GM18951 (cell line): ENCODE data around the gene CEACAM6.
"Not testable (repeated sequence)": the region's sequence is repeated elsewhere in the genome, so short reads cannot be mapped to it uniquely, and the experiment has no call there.

Source experiments
- POLR2A ChIP-seq: IDR thresholded peaks from 4 replicates; pipeline ENCODE4 v1.6.1; 2011; ENCODE audit warnings: mild to moderate bottlenecking; ENCODE audit not compliant: insufficient read length, insufficient read depth; ENCODE audit errors: extremely low read depth
- in situ Hi-C: fragments of 300-500 bp; cut with MboI; formaldehyde crosslinking; loops from one replicate; pipeline ENCODE4 v1.12.0; 2022; ENCODE audit warnings: low sequenced_read_pairs, mixed read lengths, inconsistent platforms; ENCODE audit not compliant: unreplicated experiment

CEACAM6 gene

DNA sequence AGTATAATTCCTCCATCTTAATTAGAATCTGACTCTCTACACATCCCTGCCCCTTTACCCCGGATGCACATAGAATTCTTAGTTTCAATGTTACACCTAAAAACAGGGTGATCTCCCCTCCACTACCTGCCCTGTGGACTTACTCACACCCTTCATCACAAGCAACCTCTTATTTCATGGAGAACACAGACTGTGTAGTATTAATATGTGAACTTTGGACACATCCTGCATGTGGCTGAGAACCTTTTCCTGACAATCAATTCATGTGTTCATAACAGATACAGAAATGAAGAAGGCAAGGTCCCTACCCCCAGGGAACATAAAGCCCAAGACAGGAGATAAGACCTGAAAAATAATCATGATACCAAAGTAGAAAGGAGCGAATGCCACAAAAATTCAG, 11.8 kb downstream of the CEACAM6 start:
- in situ Hi-C loops, result no loop called here
- no peak for TF ChIP-seq POLR2A

DNA sequence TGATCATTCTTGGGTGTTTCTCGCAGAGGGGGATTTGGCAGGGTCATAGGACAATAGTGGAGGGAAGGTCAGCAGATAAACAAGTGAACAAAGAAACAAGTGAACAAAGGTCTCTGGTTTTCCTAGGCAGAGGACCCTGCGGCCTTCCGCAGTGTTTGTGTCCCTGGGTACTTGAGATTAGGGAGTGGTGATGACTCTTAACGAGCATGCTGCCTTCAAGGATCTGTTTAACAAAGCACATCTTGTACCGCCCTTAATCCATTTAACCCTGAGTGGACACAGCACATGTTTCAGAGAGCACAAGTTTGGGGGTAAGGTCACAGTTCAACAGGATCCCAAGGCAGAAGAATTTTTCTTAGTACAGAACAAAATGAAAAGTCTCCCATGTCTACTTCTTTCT, 12.8 kb downstream of the CEACAM6 start:
- in situ Hi-C loops, result not testable (repeated sequence)

DNA sequence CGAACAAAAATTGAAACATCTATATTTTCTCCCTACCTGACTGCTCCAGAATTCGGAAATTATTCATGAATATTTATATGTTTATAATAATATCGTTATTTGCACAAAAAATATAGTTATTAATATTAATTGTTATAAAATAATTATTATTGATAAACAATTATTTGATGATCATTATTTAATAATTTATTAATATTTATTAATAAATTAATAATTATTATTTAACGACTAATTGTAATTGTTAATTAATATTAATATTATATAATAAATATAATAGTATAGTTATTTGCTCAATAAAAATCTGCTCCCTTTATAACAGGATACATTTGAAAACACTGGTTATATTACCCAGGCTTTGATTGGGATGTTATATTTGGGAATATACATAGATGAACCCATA, 14.3 kb downstream of the CEACAM6 start:
- in situ Hi-C loops, result no loop called here
- no peak for TF ChIP-seq POLR2A

DNA sequence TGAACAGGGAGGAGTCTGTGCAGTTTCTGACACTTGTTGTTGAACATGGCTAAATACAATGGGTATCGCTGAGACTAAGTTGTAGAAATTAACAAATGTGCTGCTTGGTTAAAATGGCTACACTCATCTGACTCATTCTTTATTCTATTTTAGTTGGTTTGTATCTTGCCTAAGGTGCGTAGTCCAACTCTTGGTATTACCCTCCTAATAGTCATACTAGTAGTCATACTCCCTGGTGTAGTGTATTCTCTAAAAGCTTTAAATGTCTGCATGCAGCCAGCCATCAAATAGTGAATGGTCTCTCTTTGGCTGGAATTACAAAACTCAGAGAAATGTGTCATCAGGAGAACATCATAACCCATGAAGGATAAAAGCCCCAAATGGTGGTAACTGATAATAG, 16.1 kb downstream of the CEACAM6 start:
- TF ChIP-seq POLR2A, result no peak
- in situ Hi-C loops, result no loop called here

DNA sequence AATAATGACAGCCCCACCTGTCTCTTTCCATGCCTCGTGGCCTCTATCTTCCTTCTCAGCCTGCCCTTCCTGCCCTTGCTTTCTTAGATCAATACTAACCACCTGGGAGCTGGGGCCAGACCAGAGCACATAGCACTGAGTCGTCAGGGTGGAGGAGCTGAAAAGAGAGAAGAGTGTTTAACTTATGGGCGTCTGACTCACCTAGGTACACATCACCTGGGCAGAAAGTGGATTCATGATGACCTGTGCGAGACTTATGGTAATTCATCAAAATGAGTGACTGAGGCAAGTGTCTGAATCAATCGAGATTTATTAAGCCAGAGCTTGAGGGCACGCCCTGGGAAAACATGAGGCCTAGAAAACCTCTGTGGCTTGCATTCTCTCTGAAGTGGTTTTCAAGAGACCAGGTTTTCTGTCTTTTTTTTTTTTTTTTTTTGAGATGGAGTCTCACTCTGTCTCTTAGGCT, 19.2 kb downstream of the CEACAM6 start:
- TF ChIP-seq POLR2A, result no peak

DNA sequence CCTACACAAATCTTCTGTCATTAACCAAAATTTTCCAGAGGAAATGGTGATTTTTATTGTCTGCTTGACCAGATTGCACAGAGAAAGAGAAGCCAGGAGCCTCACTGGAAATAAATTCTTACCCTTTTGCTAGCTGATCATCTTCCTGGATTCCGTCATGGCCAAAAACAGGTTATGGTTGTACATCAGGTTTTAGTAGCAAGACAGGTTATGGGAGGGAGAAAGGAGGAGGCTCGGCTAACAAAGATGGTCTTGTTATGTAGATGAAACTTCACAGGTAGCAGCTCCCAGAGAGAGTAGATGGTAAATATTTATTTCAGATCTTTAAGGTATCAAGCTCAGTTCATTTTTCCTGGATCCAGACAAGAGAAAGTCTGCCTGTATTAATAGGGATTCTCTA, 21.4 kb downstream of the CEACAM6 start:
- in situ Hi-C loops, result no loop called here
- TF ChIP-seq POLR2A, result no peak

More for the DNA sequence above, 19.2 kb downstream of the CEACAM6 start:
- in situ Hi-C loops, result no loop called here

DNA sequence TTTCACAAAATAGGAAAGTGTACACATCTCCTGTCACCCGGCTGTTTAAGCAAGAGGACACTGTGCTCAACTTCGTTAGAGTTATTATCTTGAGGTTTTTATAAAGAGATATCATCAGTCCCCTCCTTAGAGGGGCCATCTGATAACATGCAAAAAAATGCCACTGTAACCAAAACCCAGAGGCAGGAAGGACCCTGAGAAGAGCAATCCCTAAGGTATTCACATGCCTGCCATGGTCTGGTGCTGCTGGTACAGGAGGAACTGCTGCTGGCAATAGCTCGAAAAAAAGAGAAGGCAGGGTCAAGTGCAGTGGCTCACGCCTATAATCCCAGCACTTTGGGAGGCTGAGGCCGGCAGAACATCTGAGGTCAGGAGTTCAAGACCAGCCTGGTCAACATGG, 28.3 kb downstream of the CEACAM6 start:
- in situ Hi-C loops, result no loop called here
- no peak for TF ChIP-seq POLR2A

DNA sequence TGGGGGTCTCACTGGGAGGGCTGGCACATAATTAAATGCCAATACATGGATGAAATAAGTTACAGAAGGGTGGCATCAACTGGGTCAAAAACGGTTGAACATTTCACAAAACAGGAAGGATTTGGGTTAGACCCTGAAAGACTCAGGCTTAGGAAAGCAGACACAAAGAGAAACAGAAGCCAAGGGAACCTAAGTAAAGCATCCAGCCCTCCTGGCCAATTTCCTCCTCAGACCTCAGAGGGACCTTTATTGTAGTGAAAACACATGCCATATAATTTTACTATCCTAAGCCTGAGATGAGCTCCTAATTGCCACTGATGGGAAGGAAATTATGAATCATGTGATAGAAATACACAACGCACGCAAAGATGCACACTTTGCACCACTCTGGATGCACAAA, 29.0 kb downstream of the CEACAM6 start:
- in situ Hi-C loops, result no loop called here
- no peak for TF ChIP-seq POLR2A

DNA sequence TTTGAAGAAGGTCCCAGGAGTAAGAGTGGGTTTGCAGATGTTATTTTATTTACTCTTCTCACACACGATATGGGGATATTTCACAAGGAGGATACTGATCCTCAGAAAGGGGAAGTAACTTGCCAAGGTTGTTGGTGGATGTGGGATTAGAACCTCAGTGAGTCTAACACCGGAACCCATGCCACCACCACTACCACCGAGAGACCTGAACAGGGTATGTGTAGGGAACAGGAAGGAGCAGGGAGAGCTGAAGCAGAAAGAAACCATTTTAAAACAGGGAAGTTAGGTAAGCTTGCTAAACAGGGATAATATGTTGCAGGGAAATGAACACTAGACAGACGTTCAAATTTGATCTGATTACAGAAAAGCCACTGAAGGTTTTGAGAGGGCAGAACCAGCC, 29.4 kb downstream of the CEACAM6 start:
- no peak for TF ChIP-seq POLR2A
- in situ Hi-C loops, result no loop called here

DNA sequence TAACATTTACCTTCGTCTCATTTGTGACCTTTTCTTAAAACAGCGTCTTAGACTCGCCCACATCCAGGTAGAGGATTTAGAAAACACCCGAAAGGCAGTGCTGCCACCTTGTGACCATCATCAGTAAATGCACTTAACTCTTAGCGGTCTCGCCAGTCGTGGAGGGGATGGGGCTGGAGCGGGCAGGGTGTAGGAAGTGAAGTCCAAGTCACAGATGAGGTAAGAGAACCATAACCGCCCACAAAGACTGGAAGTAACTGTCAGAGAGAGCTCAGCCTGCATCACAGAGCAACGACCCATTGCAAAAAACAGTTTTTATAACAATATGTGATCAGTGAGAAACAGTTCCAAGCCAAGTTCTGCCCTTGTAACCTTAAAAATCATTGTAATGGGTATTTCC, 30.3 kb downstream of the CEACAM6 start:
- in situ Hi-C loops, result no loop called here
- TF ChIP-seq POLR2A, result no peak

DNA sequence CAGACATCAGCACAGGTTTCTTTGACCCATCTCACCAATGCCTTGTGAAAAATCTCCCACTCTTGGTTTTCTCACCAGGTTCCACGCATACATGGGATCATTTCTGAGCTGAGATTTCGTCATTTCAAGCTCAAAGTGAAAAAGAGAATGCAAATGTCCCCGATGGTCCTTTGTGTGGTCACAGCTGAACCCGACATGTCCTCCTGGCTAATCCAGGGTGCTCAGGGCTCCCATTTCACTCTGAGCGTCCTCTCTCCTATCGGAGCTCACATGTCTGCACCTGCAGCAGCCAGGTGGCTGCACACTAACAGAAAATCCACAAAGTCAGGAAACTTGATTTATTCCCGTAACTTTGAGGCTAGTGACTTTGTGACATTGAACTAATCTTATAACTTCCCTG, 31.7 kb downstream of the CEACAM6 start:
- in situ Hi-C loops, result no loop called here
- TF ChIP-seq POLR2A, result no peak

DNA sequence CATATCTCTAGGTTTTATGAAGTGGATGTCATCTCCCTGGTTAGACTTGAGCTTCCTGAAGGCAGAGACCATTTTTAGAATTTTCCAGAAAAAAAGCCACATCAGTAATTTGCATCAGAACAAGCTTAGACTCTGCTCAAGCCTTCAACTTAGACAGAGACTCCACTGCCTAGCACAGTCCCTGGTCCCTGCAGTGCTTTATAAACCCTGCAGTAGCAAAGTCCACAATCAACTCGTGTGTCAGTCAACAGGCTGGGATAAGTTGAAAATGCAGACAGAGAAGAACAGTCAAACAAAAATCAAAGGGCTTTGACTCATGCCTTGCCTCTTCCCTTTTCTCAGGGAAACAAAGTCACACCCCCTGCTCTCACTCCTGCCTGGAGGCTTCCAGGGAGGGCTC, 33.2 kb downstream of the CEACAM6 start:
- in situ Hi-C loops, result not testable (repeated sequence)

DNA sequence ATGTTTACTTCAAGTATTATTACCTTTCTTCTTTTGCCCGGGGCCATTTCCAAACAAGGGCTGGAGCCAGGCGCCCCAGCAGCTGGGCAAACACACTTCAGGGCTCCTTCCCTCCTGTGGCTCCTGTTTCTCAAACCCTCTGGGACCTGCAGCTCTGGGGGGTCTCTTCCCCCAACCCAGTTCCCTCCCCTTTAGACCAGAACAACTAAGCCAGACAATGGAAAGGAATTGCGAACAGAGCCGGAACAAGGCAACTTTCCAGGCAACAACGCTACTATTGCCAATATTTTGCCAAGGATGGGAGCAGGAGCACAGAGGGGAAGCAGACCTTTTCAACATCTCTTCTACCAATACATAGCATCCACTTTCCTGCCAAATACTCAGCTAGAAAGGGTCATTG, 33.7 kb downstream of the CEACAM6 start:
- in situ Hi-C loops, result not testable (repeated sequence)

DNA sequence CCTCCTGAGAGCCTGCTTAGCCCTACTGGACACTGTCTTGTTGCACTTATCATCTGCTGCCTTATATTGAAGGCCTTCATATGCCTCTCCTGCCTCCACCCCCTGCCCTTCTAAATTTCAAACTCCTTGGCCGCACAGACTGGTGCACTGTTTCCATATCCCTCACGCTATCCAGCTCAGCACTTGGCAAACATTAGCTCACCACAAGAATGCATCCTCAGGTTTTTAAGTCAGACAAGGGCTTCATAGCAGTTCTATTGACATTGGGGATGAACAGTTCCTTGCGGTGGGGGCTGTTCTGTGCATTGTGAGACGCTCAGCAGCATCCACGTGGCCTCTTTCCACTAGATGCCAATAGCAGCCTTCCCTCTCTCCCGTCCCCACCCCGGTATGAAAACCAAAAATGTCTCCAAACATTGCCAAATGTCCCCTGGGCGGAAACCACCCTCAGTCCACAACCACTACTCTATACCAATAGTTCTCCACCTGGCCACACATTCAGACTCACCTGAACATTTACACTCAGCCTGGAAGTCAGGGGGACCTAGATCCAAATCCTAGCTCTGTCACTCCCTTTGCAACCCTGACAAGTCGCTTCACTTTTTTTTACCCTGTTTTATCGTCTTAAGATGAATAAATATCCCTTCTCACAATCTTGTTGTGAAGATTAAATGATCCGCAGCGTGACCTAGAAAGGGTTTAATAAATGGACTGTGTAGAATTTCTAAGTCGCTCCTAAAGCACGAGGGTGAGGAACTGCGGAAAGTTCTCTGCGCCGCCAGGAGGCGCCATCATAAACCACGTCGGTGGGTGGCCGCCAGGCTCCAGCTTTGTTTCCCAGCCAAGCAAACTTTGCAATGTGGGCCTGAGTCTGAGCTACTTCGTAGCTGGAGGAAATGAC, 37.4 kb downstream of the CEACAM6 start:
- TF ChIP-seq POLR2A, result no peak
- in situ Hi-C loops, result no loop called here

DNA sequence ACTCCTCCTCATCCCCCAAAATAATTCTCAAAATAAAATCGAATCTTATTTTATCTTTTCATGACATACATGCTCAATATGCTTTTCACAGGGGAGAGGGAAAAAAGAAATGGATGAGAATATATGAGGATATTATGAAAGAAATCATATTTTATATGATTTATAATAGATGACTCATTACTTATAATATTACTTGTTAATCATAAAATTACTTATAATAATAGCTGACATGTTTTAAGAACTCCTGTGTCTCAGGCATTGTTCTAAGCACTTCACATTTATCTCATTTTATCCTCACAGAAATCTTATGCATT, 38.0 kb downstream of the CEACAM6 start:
- in situ Hi-C loops, result no loop called here
- TF ChIP-seq POLR2A, result no peak
